WTC11 (cell line): ENCODE data around the gene HSP90AB1. TPM values are rescaled to one million over a fixed set of nuclear protein-coding genes. Genes with fewer than 3 reads are reported as not detected.

ENCODE experiments used
- CTCF ChIP-seq: fragments of 200-600 bp; IDR thresholded peaks from 2 replicates; pipeline ENCODE4 v1.8.0; 2022; ENCODE audit warnings: antibody characterized with exemption
- ELF4 ChIP-seq: sonication (generic); formaldehyde crosslinking; IDR thresholded peaks from 2 replicates; pipeline ENCODE4 v1.8.1; 2022; ENCODE audit warnings: low read depth, mild to moderate bottlenecking, moderate library complexity, missing genetic modification reagents
- ESRRA ChIP-seq: sonication (generic); formaldehyde crosslinking; IDR thresholded peaks from 2 replicates; pipeline ENCODE4 v1.8.1; 2022; ENCODE audit warnings: mild to moderate bottlenecking, missing genetic modification reagents, borderline replicate concordance
- FOXK1 ChIP-seq: sonication (generic); formaldehyde crosslinking; IDR thresholded peaks from 2 replicates; pipeline ENCODE4 v1.8.0; 2022; ENCODE audit warnings: mild to moderate bottlenecking, moderate library complexity, missing genetic modification reagents
- GRHL2 ChIP-seq: fragments of 250-450 bp; sonication (Bioruptor Pico); IDR thresholded peaks from 2 replicates; pipeline ENCODE4 v1.8.0; 2022; ENCODE audit warnings: mild to moderate bottlenecking, moderate library complexity; ENCODE audit not compliant: insufficient replicate concordance, severe bottlenecking
- NR3C1 ChIP-seq: sonication (generic); formaldehyde crosslinking; conservative IDR thresholded peaks from 2 replicates; pipeline ENCODE4 v1.8.1; 2023; ENCODE audit warnings: low read depth, mild to moderate bottlenecking, missing genetic modification reagents
- PRRX2 ChIP-seq: fragments of 250-450 bp; sonication (Bioruptor Pico); IDR thresholded peaks from 2 replicates; pipeline ENCODE4 v1.8.0; 2021; ENCODE audit warnings: mild to moderate bottlenecking
- STAT6 ChIP-seq: sonication (generic); formaldehyde crosslinking; conservative IDR thresholded peaks from 2 replicates; pipeline ENCODE4 v1.8.1; 2023; ENCODE audit warnings: mild to moderate bottlenecking, low read depth, missing genetic modification reagents, moderate library complexity
- TEAD1 ChIP-seq: sonication (generic); formaldehyde crosslinking; IDR thresholded peaks from 2 replicates; pipeline ENCODE4 v1.8.0; 2022; ENCODE audit warnings: mild to moderate bottlenecking, missing genetic modification reagents
- TP53 ChIP-seq: sonication (generic); formaldehyde crosslinking; IDR thresholded peaks from 2 replicates; pipeline ENCODE4 v1.8.1; 2023; ENCODE audit warnings: mild to moderate bottlenecking, missing genetic modification reagents
- USF2 ChIP-seq: sonication (generic); formaldehyde crosslinking; IDR thresholded peaks from 2 replicates; pipeline ENCODE4 v1.8.1; 2023; ENCODE audit warnings: mild to moderate bottlenecking, missing genetic modification reagents, moderate library complexity
- ZNF281 ChIP-seq: sonication (generic); formaldehyde crosslinking; IDR thresholded peaks from 2 replicates; pipeline ENCODE4 v1.8.0; 2023; ENCODE audit warnings: mild to moderate bottlenecking, missing genetic modification reagents
- ZNF512 ChIP-seq: sonication (generic); formaldehyde crosslinking; IDR thresholded peaks from 2 replicates; pipeline ENCODE4 v1.8.1; 2022; ENCODE audit warnings: missing genetic modification reagents, borderline replicate concordance
- ZSCAN18 ChIP-seq: fragments of 250-450 bp; sonication (Bioruptor Pico); IDR thresholded peaks from 2 replicates; pipeline ENCODE4 v2.1.2; 2022; ENCODE audit warnings: mild to moderate bottlenecking, moderate library complexity
- total RNA-seq: library from RNA; stranded (reverse); gene quantifications from 3 replicates; pipeline ENCODE4 v1.2.3, GENCODE V29; 2021

The HSP90AB1 gene
- total RNA-seq, 1 experiment from 2014 or later, result 2,171 TPM

- TF ChIP-seq USF2 (CRISPR knock-in tag) (0 out of 2 replicates have a peak, but pooled peaks have one; percentile 16), ZNF281 (peak; percentile 21; the same call in 1 of the 2 replicates), STAT6 (no peak), TEAD1 (CRISPR knock-in tag) (no peak), PRRX2 (CRISPR knock-in tag) (no peak), ZNF512 (CRISPR knock-in tag) (no peak), ZSCAN18 (CRISPR knock-in tag) (no peak), GRHL2 (no peak), NR3C1 (CRISPR knock-in tag) (0 out of 2 replicates have a peak, but pooled peaks have one; percentile 86), ESRRA (CRISPR knock-in tag) (peak; percentile 32; the same call in 1 of the 2 replicates), TP53 (CRISPR knock-in tag) (peak; percentile 89), CTCF (no peak), ELF4 (CRISPR knock-in tag) (no peak), FOXK1 (CRISPR knock-in tag) (no peak)
Measured at GRCh38 chr6:44297063-44298038, 50.5 kb downstream of the HSP90AB1 start (continued).
